NCI-H748 (cell line): ENCODE measurements around the gene DCBLD2.

Experiments used
- DNase-seq: peaks from one replicate; lab custom pipeline; 2025; ENCODE audit not compliant: unreplicated experiment; lab: John Stamatoyannopoulos, UW

Gene DCBLD2

DNA sequence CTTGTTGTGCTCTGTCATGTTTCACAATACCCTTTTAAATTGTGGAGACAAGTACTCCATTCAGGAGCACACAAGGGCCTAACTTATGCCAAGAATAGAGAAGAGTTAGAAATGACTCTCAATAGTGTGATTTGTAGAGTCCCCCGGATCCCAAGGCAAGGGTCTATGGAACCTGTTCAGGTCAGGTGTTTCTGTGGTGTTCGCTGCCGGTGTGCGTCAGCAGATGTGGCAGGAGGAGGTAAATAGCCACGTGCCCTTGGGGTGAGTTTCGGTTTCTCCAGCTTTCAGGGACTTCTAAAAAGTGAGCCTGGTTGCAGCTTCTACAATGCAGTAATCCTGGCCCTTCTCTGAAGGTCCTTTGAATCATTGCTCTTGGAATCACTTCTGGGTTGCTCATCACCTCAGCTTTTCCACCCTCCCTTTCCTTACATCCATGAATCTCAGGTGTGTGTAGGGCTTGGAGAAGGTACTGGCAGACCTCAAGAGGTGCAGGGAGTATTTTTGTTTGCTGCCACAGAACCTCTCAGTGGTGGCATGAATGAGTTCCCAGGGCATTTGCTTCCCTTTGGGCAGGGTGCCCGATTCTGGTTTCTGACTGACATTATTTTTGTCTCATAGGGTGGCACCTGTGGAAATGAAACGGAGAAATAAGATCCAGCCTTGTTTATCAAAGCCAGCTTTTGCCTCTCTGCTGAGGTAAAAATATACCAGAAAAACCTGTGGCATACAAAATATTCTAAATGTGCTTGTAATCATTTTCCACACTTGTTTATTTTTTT lies 131.0 kb downstream of the DCBLD2 start:
- DNase-seq: no peak

DNA sequence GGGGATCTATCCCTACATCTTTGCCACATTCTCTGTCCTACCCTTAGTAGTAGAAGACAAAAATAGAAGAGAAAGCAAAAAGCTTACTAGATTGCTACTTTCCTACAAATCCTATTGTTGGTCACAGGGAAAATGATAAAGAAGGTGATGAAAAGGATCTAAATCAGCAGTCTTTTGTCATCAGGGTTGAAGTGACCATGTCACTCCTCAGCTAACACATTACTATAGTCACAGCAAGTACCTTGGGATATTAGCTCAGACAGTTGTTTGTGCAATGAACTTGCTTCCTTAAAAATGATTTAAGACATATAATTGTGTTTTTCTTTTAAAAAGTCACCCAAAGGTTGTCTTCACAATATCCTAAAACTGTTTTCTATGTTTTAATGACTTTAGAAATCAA lies 132.0 kb downstream of the DCBLD2 start:
- no peak for DNase-seq

DNA sequence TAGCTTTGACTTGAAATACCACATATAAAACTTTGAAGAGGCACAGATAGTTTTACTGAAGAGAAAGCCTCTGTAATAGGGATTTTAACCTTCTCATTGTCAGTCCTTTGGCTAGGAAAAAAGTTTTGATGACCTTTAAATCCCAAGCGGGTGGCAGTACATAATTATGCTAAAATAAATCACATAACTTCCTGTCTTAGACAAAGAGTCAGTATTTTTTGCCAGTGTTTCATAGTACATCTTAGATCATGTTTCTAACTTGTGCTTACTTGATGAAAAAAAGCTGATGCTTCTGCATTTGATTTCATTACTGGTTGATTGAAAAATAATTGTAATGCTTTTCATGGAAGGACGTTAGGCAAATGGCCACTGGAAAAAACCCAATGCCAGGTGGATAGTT lies 132.5 kb downstream of the DCBLD2 start:
- DNase-seq: no peak

DNA sequence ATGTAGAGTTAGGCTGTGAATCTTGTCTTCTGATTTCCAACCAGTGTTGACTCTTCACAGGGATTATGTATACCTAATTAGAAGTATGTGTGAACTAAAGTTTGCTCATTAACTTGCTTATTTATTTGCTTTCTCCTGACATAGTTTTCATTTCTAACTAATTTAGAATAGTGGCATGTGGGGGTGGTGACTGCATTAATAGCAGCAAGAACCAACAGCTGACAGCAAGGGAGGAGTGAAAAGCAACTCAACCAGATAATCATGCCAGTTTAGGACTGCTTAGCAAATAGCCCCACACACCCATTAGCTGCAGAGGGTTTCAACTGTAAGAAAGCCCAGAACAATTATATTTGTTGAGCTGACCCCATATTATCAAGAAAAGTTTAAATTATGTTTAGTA lies 134.6 kb downstream of the DCBLD2 start:
- no peak for DNase-seq

DNA sequence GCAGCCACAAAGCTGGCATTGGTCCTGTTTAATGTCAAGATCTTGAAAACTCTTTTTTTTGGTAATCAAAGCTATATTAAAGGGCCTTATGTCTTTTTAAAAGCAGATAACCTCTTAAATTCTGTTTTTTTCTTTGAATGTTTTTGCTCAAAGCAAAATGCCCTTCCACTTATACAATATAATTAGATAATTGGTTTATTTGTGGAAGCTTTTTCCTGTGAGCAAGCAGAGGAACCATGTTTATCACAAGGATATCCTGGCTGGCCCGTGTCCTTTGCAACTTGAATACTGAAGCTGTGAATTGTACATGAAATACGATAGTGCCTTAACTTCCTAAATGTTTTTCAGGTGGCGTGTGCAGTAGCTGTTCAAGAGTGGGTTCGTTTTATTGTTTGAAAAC lies 135.8 kb downstream of the DCBLD2 start:
- DNase-seq: no peak

DNA sequence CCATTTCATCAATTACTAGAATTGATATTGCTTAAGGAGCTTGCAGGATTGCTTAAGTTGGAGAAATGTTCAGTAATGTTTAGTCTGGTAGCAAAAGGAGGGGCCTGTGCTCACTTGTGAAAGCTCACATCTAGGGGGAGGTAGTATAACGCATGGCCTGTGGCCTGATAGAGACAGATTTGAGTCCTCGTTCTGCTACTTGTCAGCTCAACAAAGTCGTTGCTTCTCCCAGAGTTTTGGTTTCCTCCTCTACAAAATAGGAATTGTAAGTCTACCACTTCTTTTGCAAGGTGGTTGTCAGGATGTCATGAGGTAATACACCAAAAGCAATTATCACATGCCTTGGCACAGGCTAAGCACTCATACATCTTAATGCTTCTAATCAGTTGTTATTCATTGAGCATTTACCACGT lies 137.0 kb downstream of the DCBLD2 start:
- no peak for DNase-seq

DNA sequence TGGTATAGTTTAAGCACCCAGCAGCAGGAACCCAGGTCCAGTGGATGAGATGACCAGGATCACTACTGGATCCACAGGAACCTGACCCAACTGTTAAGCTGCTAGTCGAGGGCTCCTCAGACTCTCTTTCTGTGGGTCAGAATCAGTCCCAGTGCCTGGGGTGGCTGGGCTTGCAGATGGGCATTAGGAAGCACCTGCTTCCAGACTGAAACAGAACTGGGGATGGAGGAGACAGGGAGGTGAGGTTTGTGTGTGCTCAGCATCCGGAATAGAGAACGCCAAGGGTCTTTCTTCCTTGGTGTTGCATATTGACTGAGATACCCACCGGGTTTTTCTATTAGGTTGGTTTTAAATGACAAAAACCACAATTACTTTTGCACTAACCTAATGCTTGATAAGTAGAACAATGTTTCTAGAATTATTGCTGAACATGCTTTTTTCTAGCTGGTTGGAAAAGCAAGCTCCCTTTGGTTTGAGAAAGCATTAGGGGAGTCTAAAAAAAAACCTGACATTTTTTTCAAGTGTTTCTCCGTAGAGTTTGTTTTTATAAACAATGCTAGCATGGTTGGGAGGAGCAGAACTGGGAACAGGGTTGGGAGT lies 137.6 kb downstream of the DCBLD2 start:
- DNase-seq: no peak

DNA sequence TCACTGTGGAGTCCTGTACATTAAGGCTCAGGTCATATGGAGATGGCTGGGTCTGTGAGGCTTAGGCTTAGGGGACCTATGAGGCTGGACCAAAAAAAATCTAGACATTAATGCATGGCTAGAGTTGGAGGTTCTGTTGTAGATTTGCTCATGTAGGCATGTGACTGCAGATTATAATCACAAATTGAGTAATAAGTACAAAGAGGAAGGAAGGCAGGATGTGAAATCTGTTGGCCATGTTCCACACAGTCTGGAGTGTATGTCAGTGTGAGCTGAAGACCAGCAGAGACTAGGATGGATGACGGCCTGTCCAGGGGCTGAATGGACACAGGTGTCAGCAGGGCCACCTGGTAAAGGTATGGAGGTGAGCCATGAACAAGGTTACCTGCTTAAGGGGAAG lies 138.4 kb downstream of the DCBLD2 start, which contains the start of gene ST3GAL6:
Gene ST3GAL6 (plus strand): TSS at position 265 of the 400 bp plus-strand sequence. CDS start 5,101 bp downstream, outside the sequence.
- DNase-seq: no peak

DNA sequence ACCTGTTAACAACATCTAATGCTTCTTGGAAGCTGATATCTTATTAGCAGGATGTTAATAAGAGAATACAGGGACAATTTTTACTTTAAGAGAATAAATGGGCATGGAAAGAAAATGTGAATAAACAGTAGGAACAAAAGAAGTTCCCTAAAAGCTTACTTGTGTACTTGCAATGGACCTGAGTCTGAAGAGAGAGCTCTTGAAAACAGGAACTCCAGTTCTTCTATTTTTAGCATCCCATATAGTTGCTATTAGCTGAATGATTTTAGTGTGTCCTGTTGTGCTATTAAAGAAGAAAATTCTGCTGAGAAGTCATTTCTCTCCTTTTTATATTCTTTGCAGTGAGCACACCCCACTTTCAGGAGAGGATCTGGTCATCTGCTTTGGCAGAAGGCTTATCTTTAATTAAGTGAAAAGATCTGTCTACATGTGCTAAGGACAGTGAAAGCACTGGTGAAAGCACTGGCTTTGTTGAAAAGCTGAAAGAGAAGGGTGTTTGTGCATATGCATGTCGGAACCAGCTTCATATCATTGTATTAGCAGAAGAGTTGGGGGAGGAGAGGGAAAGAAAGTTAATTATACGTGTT lies 139.8 kb downstream of the DCBLD2 start:
- no peak for DNase-seq

DNA sequence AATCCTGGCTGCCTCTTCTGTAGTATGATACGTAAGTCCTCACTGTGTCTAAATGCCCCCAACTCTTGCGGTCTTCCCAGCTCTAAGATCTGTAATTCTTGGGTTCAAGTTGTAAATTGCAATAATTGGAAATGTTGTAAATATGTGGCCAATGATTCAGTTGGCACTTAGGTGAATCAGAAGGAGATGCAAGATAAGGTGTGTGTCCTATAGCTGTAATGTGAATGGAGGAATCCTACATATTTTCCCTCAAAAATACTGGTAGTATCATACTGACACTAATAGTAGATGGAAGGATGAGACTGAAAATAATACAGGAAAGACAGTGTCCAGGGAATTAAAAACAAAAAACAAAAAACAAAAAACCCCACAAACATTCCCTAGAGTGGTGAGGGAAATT lies 141.9 kb downstream of the DCBLD2 start:
- no peak for DNase-seq

DNA sequence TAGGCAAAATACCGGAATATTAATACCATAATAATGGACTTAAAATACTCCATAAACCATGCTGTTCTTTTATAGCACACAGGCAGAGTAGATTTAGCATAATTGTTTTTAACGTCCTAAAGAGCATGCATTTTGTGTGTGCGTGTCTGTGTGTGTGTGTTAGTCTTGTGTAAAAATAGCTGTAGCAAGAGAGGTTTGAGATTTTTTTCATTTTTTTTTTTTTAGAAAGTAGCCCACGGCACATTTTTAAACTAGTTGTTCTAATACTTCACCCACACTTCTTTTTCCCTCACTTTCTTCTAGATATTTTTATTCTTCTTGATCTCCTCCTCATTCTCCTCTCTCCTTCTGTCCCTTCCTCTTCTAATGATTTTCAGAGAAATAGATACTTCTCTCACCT lies 145.9 kb downstream of the DCBLD2 start:
- no peak for DNase-seq

DNA sequence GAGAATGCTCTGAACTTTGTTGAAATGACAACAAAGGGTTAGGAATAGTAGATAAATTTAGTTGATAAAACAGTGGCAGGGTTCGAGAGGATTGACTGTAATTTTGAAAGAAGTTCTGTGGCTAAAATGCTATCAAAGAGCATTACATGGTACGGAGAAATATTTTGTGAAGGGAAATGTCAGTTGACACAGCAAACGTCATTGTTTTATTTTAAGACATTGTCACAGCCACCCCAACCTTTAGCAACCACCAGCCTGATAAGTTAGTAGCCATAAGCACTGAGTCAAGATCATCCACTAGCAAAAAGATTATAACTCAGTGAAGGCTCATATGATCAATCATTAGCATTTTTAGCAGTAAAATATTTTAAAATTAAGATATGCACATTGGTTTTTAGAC lies 147.0 kb downstream of the DCBLD2 start:
- DNase-seq: no peak

DNA sequence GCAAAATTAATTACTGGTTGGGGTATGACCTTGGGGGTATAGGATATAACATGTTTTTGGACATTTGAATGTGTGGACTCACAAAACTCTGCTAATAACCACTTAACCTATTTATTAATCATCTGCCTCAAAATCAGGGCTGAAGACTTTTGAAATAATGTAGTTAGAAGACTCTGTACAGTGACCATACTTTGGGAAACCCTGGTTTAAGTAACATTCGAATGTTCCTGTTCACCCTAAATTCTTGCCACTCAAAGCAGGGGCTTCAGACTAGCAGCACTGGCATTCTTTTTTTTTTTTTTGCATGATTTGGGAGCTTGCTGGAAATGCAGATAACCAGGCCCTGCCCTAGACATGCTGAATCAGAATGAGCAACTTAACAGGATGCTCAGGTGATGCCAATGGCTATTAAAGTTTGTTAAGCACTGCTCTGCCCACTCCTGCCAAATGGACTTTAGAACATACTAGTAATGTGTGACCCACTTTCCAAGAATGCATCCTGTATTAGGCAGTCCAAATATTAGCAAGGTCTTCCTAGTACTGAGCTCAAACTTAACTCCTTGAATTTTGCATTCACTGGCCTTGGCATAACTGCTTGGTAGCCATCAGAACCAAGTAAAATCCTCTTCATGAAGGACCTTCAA lies 151.1 kb downstream of the DCBLD2 start:
- DNase-seq: no peak

DNA sequence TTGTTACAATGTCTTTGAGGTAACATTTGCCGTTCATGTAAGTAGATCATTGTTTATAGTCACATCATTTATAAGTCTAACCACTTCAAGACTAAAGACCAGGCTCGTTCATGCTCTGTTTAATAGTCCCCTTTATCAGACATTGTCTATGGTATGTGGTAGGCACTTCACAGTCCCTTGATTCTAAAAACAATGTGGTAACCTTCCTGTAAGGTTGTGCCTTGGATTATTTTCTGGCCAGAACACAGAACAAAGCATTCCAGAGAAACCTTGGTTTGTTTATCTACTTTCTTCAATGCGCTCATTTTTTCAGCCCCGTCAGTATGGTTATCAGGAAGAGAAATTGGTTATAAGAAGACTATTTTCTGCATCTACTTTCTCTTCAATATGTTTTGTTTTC lies 154.6 kb downstream of the DCBLD2 start:
- no peak for DNase-seq

DNA sequence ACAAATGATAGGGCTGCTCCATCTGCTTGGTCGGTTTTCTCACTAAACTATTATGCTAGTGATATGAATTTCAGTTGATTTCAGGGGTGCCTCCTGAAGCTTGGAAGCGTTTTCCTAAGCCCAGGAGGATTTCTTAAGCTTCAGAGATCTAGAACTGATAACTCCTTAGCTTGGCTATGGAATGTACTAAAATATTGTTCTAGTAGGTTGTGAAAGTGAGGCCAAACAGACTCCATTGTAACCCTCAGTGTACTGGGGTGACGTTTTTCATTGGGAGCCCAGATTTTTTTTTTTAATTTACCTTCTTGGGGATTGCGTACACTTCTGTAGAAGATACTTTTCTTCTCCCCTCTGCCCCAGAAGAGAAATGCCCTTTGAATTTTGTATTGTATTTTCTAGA lies 155.4 kb downstream of the DCBLD2 start:
- DNase-seq: no peak
